Epidermal melanocyte (primary cell): Measurements from ENCODE around the gene SULT2B1.
"Not testable (repeated sequence)": the region's sequence is repeated elsewhere in the genome, so short reads cannot be mapped to it uniquely, and the experiment has no call there.

ENCODE experiments used
- DNase-seq: peaks from one replicate; pipeline ENCODE4 v3.0.0; 2011; ENCODE audit warnings: low spot score; ENCODE audit not compliant: insufficient read length

The SULT2B1 gene

GRCh38 chr19:48524732-48525131 lies 27.2 kb upstream of the SULT2B1 start:
- DNase-seq = no peak

GRCh38 chr19:48529156-48529555 lies 22.8 kb upstream of the SULT2B1 start:
- no peak for DNase-seq

DNA sequence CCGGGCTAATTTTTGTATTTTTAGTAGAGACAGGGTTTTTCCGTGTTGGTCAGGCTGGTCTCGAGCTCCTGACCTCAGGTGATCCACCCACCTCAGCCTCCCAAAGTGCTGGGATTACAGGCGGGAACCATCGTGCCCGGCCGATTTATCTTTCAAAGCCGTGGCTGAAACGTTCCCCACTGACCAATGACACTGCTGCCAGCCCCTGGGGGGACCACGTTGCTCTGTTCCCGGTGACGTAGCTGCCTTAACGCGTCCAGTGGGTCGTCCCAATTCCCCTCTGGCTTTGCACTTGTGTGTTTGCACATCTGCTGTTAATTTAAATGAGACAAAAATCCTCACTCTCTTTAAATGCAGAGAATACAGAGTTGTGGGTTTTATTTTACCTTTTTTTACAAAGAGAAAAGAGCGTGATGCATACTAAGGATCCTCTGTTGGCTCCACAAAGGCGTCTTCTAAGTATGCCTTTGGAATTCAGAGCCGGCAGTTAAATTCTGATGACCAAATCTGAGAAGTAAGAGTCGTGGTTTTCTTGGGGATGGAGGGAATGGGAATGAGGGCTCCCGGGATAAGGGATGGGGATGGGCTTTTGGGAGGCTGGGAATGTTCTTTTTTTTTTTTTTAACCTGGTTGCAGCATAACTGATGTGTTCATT lies 21.8 kb upstream of the SULT2B1 start:
- no peak for DNase-seq

DNA sequence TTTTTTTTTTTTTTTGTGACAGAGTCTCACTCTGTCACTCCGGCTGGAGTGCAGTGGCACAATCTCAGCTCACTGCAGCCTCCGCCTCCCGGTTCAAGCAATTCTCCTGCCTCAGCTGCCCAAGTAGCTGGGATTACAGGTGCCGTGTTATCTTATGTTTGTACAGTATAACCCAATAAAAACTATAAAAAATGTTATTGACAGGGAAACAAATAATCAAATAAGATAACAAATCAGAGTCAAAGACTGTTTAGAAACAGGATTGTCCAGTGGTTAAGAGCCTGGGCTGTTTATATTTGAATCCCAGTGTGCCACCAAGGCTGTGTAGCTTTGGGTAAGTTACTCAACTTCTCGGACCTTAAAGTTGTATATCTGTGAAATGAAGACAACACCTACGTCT lies 21.2 kb upstream of the SULT2B1 start:
- DNase-seq = no peak

GRCh38 chr19:48533770-48534169 lies 18.2 kb upstream of the SULT2B1 start:
- no peak for DNase-seq

GRCh38 chr19:48537541-48537940 lies 14.4 kb upstream of the SULT2B1 start:
- no peak for DNase-seq

DNA sequence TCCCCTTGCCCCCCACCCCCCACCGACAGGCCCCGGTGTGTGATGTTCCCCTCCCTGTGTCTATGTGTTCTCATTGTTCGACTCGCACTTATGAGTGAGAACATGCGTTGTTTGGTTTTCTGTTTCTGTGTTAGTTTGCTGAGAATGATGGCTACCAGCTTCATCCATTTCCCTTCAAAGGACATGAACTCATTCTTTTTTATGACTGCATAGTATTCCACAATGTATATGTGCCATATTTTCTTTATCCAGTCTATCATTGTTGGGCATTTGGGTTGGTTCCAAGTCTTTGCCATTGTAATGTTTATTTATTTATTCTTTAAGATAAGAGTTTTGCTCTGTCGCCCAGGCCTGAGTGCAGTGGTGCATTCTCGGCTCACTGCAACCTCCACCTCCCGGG lies 13.9 kb upstream of the SULT2B1 start:
- DNase-seq = not testable (repeated sequence)

- DNase-seq = no peak
Observed at GRCh38 chr19:48539503-48540096, 12.4 kb upstream of the SULT2B1 start.

- no peak for DNase-seq
Observed at GRCh38 chr19:48540110-48540509, 11.9 kb upstream of the SULT2B1 start.

DNA sequence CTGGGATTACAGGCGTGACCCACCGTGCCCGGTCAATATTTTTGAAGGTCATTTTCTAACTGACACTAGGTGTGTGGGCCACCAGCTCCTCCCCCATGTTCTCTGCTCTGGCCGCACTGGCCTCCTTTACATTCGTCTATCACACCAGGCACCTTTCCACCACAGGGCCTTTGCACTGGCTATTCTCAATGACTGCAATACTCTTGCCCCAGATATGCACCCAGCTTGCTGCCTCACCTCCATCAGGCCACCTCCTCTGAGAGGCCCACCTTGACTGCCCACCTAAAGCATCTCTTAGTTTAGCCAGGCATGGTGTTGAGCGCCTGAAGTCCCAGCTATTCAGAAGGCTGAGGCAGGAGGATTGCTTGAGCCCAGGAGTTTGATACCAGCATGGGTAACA lies 10.2 kb upstream of the SULT2B1 start:
- no peak for DNase-seq

GRCh38 chr19:48543121-48543710 lies 8.8 kb upstream of the SULT2B1 start:
- DNase-seq = no peak

DNA sequence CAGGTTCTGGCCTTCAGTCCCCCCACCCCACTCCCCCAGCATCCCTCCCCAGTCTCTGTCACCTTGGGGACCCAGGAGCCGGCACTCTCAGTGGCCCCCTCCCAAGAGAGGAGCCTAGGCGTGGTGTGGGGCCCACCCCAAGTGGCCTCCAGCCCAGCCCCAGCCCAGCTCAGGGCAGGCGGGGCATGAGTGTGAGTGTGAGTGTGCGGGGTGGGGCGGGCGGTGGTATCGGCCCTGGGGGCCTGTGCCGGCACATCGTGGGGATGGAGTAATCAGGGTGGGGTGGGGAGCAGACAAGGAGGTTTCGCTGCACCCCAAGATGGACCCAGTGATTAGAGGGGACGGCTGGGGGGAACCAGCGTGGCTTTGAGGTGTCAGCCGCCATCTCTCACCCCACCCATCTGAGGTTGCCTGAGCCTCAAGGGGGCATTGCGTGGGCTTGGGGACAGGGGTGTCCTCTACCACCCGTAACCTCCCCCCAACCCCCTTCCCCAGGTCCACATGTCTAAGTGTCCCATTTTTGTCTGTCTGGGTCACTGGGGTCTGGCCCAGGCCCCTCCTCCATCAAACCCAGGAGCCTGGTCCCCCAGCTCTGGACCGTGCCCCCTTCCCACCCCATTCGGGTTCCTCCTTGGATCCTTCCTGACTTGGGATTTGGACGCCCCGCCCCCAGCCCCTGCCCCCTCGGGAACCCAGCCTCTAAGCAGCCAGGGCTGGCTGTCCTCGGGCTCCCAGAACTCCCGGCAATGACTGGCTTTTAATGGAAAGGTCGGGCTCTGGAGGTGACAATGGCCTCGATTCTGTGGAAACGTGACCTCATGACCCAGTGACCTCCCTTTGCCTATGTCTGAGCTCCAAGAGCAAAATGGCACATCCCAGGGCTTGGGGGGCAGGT lies 6.9 kb upstream of the SULT2B1 start:
- DNase-seq = no peak

DNA sequence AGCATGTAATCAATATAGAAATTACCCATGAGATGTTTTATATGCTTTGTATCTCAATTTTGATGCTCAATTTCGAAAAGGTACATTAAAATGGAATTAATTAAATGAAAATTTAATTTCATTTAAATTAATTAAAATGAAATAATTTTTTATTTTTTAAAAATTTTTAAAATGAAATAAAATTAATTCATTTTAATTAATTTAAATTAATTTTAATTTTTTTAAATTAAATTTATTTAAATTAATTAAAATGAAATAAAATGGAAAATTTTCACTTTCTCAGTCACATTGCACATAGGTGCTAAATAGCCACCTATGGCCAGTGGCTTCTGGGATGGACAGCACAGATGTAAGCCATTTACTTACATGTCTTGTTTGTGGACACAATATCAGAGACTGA lies 4.2 kb upstream of the SULT2B1 start:
- DNase-seq = no peak

GRCh38 chr19:48548253-48548911 lies 3.6 kb upstream of the SULT2B1 start:
- no peak for DNase-seq

DNA sequence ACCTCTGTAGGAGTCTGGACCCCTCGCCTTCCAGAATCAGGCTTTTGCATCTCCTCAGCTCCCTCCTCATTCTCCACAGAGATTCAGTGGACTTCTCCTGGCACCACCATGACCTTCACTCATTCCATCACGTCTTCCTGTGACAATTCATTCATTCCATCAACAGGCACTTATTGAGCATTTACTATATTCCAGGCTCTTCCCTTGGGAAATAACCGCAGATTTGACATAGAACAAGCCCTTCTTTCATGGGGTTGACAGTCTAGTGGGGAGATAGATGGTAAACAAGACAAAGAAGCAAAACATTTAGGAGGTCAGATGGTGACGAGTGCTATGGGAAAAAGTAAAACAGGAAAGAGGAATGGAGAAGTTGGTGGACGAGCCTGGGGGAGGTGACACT lies 2.6 kb upstream of the SULT2B1 start:
- no peak for DNase-seq

GRCh38 chr19:48552406-48553322 lies 692 bp downstream of the SULT2B1 start:
- DNase-seq = no peak

DNA sequence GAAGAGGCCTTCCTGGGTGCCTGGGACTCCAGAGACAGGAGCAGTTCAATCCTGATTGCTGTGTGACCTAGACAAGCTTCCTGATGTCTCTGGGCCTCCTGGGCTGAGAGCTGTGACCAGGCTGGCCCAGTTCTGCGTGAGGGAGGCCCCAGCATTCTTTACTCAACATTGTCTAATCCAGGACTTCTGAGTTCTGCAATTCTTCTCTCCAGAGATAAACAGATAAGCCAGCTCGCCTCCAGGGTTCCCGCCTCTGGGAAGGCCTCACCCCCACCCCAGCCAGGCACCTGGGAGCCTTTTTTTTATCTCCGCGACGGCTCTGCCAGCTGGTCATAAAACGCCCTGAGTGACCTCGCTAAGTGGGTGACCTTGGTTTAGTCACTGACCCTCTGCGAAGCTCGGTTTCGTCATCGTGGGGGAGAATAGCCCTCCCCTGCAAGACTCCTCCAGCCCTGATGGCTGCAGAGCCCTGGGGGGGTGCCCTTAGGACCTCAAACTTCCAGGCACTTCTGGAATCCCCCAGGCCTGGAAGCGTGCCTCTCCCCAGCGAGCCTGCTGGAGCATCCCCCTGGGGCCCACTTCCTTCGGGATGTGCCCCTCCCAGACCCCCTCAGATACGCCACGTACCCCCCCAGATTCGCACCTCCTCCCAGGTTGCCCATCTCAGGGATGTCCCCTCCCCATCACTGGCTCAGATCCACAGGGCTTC lies 1.9 kb downstream of the SULT2B1 start:
- no peak for DNase-seq

DNA sequence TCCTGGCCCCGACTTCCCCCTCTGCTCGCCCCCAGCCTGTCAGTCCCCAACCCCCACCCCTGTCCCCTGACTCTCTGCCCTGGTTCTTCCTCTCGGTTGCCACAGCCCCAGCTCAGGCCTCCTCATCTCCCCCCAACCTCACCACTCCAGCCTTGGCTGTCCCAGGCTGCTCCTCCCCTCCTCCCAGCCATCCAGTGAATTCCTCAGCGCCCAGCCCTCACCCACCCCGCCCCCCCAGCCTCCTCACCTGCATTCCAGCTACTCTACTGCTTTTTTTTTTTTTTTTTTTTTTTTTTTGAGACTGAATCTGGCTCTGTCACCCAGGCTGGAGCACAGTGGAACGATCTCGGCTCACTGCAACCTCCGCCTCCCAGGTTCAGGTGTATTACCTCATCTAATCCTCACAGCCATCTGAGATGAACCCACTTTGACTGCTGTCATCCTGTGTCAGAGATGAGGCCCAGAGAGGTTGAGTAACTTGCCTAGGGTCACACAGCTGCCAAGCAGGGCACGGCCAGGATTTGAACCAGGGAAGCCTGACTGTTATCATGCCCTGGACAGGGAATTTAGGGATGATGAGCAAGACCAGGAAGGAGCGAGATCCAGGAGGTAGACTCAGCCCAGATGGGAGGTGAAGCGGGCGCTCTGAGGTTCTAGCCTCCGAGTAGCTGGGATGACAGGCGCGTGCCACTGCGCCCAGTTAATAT lies 2.6 kb downstream of the SULT2B1 start:
- no peak for DNase-seq

GRCh38 chr19:48556163-48556562 lies 4.2 kb downstream of the SULT2B1 start:
- no peak for DNase-seq
